HepG2 (cell line): ENCODE measurements around the gene ZFHX3. TPM values are rescaled to one million over a fixed set of nuclear protein-coding genes. Genes with fewer than 3 reads are reported as not detected.
A peak's percentile ranks its signal among the peaks of the same experiment; 100 is the strongest.

Source experiments
- AKNA ChIP-seq: sonication (generic); formaldehyde crosslinking; IDR thresholded peaks from 2 replicates; pipeline ENCODE4 v1.4.0; 2020; ENCODE audit warnings: missing genetic modification reagents, borderline replicate concordance
- ATF6 ChIP-seq: sonication (generic); formaldehyde crosslinking; conservative IDR thresholded peaks from 2 replicates; pipeline ENCODE4 v1.4.0; 2020; ENCODE audit warnings: missing genetic modification reagents
- FOXK2 ChIP-seq: fragments of 450-650 bp; IDR thresholded peaks from 2 replicates; pipeline ENCODE4 v1.6.1; 2016
- HHEX ChIP-seq: IDR thresholded peaks from 2 replicates; pipeline ENCODE4 v1.6.1; 2016; ENCODE audit warnings: control low read depth
- MIER2 ChIP-seq: IDR thresholded peaks from 2 replicates; pipeline ENCODE4 v1.6.1; 2016; ENCODE audit warnings: missing biosample characterization, missing genetic modification reagents
- PAWR ChIP-seq: sonication (generic); formaldehyde crosslinking; IDR thresholded peaks from 2 replicates; pipeline ENCODE4 v1.4.0; 2020; ENCODE audit warnings: missing genetic modification reagents, mild to moderate bottlenecking, borderline replicate concordance
- SRSF4 ChIP-seq: fragments of 200-400 bp; formaldehyde crosslinking; IDR thresholded peaks from one replicate; pipeline ENCODE4 v1.6.1; 2018; ENCODE audit warnings: mild to moderate bottlenecking, low read depth, low read length, moderate library complexity; ENCODE audit not compliant: poor library complexity, severe bottlenecking
- ZBTB42 ChIP-seq: sonication (generic); formaldehyde crosslinking; IDR thresholded peaks from 2 replicates; pipeline ENCODE4 v1.5.0; 2020; ENCODE audit warnings: mild to moderate bottlenecking, missing genetic modification reagents
- ZNF577 ChIP-seq: sonication (generic); formaldehyde crosslinking; IDR thresholded peaks from 2 replicates; pipeline ENCODE4 v1.4.0; 2020; ENCODE audit warnings: mild to moderate bottlenecking, low read depth, missing genetic modification reagents, borderline replicate concordance
- ZNF777 ChIP-seq: sonication (generic); formaldehyde crosslinking; IDR thresholded peaks from 2 replicates; pipeline ENCODE4 v1.4.0; 2020; ENCODE audit warnings: missing genetic modification reagents
- polyA plus RNA-seq, 8 experiments: library from polyadenylated mRNA; depleted of rRNA in 3 of 8; stranded (reverse) in 7 of 8; unstranded in 1 of 8; fragments of >200 nt; fragmentation: Illumina TruSeq in 4 of 8; extraction: Trizol in 4 of 8; gene quantifications; 2 replicates each; pipeline versions ENCODE4 v1.2.1 to v1.2.3, GENCODE V29; 2011 to 2016; ENCODE audit warnings: low read depth in 4 of 8, missing spikeins in 1 of 8, mixed read lengths in 1 of 8; ENCODE audit not compliant: insufficient read depth in 1 of 8
- total RNA-seq, 5 experiments: library from RNA; depleted of rRNA; stranded (reverse); fragments of >200 nt; fragmentation: Illumina TruSeq; extraction: Trizol; gene quantifications; 2 replicates each; pipeline ENCODE4 v1.2.3, GENCODE V29; 2016; ENCODE audit warnings: low read depth in 1 of 5
- TF ChIP-seq, protein P1 (sequence below): sonication (generic); formaldehyde crosslinking; IDR thresholded peaks from 2 replicates; pipeline ENCODE4 v1.5.0; 2020; ENCODE audit warnings: missing genetic modification reagents, mild to moderate bottlenecking, borderline replicate concordance
- TF ChIP-seq, protein P2 (sequence below): sonication (generic); formaldehyde crosslinking; IDR thresholded peaks from 2 replicates; pipeline ENCODE4; 2020; ENCODE audit warnings: missing genetic modification reagents, mild to moderate bottlenecking, borderline replicate concordance
- TF ChIP-seq, protein P3 (sequence below): sonication (generic); formaldehyde crosslinking; IDR thresholded peaks from 2 replicates; pipeline ENCODE4 v1.4.0; 2020; ENCODE audit warnings: missing genetic modification reagents

Gene ZFHX3
- total and polyA plus RNA-seq, 2 of the 13 experiments (the other 11 are each of a cell fraction or from before 2014, with no cell fraction given), result 5.0 to 6.0 TPM

DNA sequence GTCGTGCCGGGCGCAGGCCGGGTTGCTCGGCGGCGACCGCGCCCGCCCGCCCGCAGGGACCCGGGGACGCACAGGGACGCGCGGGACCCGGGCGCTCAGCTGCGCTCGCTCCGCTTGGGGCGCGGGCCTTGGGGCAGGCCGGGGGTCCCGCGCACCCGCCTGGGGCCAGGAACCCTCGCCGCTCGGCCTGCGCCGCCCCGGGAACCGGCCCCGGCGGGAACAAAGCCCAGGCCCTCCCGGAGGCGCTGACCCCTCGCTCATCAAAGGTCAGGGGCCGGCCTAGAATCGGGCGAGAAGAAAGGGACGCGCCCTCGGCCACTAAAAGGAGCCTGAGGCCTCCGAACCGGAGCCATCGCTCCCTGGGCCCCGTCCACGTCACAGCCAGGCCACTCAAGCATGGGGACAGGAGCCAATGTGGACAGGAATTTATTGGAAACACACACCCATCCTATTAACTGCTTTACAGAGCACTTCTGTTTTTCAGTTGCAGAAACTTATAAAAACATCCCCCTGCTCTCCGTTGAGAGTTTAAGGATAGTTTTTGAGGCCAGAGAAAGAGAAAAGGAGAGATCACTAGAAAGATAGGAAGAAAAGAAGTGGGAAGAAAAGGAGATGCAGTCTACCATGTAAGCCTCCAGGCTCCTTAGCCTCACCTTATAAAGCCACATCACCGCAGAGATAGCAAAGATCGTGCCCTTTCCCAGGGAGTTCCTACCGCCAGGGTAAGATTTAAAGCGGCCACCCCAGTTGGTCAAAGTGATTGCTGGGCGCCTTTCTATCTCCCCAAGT, 558 bp upstream of the ZFHX3 start (continued):
- TF ChIP-seq ZNF577 (CRISPR knock-in tag) (no peak), ATF6 (CRISPR knock-in tag) (no peak), ZBTB42 (CRISPR knock-in tag) (no peak), MIER2 (CRISPR knock-in tag) (no peak; the same call in 1 of the 2 replicates), FOXK2 (no peak), PAWR (CRISPR knock-in tag) (no peak), HHEX (CRISPR knock-in tag) (0 out of 2 replicates have a peak, but pooled peaks have one; percentile 36), SRSF4 (no peak), AKNA (CRISPR knock-in tag) (no peak), ZNF777 (CRISPR knock-in tag) (no peak)
- TF ChIP-seq, protein P1, sequence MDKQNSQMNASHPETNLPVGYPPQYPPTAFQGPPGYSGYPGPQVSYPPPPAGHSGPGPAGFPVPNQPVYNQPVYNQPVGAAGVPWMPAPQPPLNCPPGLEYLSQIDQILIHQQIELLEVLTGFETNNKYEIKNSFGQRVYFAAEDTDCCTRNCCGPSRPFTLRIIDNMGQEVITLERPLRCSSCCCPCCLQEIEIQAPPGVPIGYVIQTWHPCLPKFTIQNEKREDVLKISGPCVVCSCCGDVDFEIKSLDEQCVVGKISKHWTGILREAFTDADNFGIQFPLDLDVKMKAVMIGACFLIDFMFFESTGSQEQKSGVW (CRISPR knock-in tag), result peak; percentile 87
- TF ChIP-seq, protein P2, sequence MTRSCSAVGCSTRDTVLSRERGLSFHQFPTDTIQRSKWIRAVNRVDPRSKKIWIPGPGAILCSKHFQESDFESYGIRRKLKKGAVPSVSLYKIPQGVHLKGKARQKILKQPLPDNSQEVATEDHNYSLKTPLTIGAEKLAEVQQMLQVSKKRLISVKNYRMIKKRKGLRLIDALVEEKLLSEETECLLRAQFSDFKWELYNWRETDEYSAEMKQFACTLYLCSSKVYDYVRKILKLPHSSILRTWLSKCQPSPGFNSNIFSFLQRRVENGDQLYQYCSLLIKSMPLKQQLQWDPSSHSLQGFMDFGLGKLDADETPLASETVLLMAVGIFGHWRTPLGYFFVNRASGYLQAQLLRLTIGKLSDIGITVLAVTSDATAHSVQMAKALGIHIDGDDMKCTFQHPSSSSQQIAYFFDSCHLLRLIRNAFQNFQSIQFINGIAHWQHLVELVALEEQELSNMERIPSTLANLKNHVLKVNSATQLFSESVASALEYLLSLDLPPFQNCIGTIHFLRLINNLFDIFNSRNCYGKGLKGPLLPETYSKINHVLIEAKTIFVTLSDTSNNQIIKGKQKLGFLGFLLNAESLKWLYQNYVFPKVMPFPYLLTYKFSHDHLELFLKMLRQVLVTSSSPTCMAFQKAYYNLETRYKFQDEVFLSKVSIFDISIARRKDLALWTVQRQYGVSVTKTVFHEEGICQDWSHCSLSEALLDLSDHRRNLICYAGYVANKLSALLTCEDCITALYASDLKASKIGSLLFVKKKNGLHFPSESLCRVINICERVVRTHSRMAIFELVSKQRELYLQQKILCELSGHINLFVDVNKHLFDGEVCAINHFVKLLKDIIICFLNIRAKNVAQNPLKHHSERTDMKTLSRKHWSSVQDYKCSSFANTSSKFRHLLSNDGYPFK (CRISPR knock-in tag), result no peak
- TF ChIP-seq, protein P3, sequence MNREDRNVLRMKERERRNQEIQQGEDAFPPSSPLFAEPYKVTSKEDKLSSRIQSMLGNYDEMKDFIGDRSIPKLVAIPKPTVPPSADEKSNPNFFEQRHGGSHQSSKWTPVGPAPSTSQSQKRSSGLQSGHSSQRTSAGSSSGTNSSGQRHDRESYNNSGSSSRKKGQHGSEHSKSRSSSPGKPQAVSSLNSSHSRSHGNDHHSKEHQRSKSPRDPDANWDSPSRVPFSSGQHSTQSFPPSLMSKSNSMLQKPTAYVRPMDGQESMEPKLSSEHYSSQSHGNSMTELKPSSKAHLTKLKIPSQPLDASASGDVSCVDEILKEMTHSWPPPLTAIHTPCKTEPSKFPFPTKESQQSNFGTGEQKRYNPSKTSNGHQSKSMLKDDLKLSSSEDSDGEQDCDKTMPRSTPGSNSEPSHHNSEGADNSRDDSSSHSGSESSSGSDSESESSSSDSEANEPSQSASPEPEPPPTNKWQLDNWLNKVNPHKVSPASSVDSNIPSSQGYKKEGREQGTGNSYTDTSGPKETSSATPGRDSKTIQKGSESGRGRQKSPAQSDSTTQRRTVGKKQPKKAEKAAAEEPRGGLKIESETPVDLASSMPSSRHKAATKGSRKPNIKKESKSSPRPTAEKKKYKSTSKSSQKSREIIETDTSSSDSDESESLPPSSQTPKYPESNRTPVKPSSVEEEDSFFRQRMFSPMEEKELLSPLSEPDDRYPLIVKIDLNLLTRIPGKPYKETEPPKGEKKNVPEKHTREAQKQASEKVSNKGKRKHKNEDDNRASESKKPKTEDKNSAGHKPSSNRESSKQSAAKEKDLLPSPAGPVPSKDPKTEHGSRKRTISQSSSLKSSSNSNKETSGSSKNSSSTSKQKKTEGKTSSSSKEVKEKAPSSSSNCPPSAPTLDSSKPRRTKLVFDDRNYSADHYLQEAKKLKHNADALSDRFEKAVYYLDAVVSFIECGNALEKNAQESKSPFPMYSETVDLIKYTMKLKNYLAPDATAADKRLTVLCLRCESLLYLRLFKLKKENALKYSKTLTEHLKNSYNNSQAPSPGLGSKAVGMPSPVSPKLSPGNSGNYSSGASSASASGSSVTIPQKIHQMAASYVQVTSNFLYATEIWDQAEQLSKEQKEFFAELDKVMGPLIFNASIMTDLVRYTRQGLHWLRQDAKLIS (CRISPR knock-in tag), result no peak
